ENCODE results near the gene CSF1R.

Gene CSF1R

DNA sequence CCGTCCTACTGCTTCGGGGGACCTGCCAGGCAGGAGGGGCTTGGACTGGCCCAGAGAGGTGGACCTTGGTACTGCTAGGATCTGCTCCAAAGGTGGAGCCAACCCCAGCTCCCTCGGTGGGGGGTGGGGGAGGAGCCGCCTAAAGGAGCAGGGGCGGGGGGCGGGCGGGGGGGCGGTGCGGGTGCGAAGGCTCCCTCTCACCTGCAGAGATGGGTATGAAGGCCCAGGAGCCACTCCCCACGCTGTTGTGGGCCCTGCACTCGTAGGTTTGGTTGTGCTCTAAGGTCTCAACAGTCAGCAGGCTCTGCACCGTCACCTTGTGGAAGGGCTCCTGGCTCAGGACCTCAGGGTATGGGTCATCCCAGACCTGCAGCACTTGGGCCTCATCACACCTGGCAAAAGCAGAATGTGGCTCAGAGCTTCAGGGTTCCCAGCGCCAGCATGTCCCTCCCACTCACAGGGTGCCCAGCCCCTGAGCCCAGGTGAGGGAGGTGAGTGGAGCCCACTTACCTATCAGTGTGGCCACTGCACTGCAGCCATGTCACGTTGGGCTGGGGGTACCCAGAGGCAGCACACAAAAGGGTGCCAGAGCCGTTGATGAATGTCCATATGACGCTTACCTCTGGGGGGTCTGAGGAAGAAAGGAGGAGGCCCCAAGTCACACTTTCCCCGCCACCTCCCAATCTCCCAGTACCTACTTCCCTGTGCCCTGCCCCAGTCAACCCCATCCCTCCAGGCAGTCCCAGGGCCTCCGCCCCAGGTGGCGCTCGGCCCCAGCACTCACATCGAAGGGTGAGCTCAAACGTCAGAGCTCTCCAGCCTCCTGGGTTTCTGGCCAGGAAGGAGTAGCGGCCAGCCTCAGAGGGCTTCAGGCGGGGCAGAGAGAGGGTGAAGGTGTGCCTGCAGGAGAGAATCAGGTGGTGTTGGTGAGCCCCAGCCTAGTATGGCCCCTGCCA lies 16.4 kb downstream of the CSF1R start:
- DNase-seq (ENCODE audit: low read depth) = no peak

DNA sequence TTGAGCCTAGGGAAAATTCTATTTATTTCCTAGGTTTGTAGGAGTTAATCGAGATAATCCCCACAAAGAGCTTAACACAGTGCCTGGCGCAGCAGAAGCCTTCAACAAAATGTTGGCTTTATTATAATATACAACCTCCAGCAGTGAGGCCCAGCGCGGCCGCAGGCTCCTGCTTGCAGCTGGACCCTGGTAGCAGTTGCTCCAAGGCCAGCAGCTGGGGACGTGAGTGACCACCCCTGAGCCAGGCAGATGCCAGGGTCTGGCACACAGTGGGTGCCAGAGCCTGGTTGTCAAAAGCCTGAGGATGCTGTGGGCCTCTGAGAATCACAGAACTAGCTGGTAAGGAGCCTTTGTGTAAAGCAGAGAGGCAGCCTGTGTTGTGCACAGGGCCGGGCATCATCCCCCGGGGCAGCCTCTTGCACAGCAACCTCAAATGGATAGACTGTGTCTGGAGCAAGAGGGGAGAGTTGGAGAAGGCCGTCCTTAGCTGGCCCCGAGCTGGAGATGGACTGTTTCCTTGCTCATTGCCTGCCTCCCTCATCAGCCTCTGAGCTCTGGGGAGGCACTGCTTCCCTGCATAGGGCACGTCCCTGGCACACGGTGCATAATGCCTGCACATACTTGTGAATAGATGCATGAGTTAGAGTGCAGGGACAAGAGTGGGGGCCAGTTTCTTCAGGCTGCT lies 17.3 kb downstream of the CSF1R start:
- no peak for DNase-seq (ENCODE audit: low read depth)

DNA sequence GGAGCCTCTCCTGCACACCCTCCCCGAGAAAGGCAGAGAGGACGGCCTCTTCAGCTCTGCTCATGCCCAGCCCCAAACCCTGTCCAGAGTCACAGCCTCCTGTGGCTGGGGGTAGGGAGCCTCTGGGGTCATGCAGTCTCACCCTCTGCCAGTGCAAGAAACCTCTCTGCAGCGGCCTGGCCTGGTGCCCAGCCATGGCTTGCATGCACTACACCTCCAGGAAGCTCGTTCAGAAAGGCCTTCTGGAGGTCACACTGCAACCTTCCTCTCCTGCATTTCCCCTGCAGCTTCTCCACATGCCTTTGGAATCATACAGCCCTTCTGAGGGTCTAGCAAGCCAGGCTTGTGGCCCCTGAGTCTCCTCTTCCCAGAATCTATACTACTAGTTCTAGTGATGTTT lies 17.9 kb downstream of the CSF1R start:
- no peak for DNase-seq (ENCODE audit: low read depth)

DNA sequence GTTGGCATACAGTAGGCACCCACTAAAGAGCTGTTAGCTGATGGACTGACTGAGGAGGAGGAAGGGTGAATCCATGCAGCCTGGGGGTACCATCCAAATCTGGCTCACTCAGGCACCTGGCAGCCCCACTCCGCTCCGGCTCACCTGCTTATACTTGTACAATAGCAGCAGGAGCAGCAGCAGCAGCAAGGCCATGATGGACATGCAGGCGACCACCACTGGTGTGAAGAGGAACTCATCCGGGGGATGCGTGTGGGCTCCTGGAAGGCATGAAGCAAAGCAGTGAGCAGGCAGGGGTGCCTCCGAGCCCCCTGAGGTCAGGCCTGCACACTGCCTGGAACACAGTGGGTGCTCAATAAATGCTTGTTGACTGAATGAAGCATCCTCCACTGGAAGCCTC lies 18.3 kb downstream of the CSF1R start:
- no peak for DNase-seq (ENCODE audit: low read depth)

DNA sequence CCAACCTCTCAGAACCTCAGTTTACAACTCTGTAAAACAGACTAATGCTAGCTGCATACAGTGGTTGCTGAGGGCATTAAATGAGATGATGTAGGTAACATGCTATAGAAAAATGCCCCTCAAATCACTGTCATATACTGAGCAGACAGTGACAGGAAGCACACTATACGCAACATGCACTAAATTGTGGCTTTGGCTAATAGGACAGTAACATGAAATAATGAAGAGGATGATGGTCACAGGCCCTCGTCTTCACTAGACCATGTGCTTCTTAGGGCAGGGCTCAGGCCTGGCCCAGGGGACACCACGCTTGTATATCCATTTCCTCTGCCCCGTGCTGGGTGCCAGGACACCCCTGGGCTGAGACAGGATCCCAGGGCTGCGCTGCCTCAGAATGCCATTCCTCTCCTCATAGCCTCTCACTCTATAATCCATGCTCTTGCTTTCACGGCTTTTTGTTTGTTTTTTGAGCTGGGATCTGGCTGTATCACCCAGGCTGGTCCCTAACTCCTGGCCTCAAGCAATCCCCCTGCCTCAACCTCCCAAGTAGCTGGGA lies 18.9 kb downstream of the CSF1R start:
- DNase-seq (ENCODE audit: low read depth) = no peak

DNA sequence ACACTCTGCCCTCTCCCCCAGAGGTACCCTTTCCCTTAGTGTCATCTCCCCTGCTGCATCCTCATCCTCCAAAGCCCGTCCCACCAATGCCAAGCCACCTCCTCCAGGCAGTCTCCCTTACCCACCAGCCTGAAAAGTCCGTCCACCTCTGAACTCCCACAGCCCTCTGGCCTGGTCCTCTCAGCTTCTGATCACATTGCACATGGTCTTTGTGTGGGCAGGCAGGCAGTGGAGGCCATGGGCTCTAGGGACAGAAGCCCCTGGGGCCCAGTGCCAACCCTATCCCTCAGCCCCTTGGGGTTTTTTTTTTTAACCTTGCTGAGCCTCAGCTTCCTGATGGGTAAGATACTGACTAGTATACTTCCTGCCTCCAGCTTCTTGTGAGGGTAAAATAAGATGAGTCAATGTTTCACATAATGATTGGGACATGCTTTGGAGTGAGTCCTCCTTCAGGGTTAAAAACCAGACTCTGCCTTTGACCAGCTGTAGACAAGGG lies 19.4 kb downstream of the CSF1R start:
- no peak for DNase-seq (ENCODE audit: low read depth)

DNA sequence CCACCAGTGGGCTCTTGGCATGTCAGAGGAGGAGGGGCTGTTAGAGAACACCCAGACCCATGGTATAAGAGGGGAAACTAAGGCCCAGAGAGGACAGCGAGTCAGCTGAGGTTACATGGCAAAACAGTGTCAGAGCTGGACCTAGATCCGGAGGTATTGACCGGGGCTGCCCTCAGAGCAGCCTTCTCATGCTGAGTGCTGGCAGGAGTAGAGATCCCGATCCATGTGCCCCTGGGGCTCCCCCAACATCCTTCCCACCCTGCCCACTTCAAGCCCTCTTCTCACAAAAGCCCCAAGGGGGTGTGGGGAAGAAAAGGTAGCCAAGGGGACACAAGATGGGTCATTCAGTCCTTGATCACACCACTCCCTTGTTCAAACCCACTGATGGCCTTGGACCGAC lies 19.9 kb downstream of the CSF1R start:
- DNase-seq (ENCODE audit: low read depth) = no peak

DNA sequence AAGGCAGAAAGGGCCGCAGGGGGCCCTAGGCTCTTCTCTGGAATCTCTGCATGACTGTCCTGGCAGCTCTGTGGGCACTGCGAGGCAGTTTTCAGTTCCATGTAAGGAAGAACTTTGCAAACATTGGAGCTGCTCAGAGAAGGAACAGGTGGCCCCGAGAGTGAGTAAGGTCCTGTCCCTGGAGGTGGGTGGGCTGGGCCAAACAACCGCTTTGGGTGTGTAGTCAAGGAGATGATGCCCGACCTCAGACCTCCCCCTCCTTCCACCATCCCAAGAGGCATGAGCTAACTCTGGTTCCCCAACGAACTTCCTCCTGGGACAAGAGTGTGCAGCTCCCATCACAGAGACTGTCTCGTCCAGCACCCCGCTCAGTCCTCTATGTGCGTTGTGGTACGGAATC lies 20.5 kb downstream of the CSF1R start:
- no peak for DNase-seq (ENCODE audit: low read depth)

DNA sequence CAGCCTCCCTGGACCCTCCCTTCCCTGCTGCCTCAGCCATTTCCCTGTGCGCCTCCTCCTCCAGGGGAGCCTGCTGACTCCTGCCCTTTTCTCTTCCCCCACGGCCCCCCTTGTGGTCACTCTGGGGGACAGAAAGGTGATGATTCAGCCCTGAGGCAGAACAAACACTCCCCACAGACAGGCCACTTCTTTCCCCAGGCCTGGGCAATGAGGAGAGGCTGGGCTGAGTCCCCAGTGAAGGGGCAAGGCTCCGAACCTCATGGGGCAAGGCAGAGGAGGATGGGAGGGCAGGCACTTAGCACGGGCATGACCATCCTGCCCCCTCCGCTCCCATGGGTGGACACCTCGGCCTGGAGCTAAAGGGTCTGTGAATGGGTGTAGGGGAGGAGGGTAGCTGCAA lies 21.0 kb downstream of the CSF1R start:
- DNase-seq (ENCODE audit: low read depth) = no peak

DNA sequence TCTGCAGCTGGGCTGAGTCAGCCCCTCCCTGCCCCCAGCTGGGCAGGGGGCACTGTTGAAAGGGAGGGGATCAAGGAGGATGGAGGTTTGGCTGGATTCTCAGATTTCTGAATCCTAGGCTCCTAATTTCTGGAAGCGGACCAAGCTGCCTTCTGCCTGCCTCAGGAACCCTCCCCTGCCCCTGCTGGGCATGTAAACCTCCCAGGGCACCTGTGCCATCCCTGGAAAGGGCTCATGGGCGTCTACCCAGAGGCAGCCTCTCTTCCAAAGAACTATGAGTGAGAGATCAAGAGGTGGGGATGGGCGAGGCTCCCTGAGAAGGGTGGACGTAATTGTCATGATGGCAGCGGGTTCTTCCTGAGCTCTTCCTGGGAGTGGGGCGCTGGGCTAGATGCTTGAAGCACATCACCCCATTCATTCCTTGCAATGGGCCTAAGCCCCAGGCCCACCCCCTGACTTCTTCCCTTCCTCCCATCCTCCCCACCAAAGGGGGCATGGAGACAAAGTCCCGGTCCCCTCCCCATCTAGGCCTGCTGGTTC lies 21.6 kb downstream of the CSF1R start:
- DNase-seq (ENCODE audit: low read depth) = no peak

DNA sequence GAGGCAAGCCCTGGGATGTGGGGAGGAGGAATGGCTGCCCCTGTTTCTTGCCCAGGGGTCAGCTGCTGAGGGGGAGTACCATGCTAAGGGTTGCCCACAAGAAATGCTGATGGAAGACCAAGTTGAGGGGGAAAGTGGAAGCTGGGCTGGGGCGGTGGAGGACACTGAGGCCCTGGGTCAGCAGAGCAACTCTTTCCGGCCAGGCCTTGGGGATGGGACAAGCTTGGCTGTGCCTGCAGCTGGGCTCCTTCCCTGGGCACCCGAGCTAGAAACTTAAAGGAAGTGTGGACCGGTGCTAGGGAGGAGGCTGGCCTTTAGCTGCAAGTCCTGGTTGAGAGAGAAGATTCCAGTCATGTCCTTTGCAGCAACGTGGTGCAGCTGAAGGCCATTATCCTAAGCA lies 22.7 kb downstream of the CSF1R start:
- no peak for DNase-seq (ENCODE audit: low read depth)

DNA sequence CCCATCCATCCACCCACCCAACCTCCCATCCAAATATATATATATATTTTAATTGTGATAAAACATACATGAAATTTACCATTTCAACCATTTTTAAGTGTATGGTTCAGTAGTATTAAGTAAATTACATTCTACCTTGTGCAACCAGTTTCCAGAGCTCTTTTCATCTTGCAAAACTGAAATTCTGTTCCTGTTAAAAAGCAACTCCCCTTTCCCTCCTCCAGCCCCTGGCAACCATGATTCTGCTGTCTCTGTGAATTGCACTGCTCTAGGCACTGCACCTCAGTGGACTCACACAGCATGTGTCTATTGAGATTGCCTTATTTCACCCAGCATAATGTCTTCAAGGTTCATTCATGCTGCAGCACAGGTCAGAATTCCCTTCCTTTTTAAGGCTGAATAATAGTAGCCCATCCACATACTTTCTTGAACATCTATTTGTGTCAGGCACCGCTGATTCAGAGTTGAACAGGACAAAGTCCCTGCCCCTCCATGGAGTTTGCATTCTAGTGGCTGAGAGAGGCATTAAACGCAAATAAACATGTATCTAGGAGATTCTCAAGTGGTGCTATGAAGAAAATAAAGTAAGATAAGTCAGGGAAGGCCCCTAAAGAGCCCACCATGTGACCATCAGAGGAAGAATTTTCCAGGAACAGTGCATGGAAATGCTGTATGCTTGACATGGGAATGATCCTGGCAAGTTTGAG lies 24.0 kb downstream of the CSF1R start:
- no peak for DNase-seq (ENCODE audit: low read depth)

DNA sequence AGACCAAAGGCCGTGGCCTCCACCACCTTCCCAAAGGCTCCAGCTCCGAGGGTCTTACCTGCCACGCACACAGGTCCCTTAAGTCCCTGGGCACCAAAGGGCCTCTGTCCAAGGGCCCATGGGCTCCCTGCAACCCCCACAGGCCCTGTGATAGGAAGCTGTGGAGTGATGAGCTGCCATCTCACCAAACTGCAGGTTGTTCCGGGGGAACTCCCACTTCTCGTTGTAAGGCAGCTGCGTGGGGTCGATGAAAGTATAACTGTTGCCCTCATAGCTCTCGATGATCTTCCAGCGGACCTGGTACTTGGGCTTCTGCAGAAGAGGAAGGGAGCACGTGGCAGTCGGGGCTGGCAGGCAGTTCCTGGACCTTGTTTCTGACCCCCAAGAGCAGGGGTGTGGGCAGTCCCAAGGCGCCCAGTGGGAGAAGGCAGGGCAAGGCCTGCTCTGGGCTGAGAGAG lies 24.8 kb downstream of the CSF1R start:
- no peak for DNase-seq (ENCODE audit: low read depth)

DNA sequence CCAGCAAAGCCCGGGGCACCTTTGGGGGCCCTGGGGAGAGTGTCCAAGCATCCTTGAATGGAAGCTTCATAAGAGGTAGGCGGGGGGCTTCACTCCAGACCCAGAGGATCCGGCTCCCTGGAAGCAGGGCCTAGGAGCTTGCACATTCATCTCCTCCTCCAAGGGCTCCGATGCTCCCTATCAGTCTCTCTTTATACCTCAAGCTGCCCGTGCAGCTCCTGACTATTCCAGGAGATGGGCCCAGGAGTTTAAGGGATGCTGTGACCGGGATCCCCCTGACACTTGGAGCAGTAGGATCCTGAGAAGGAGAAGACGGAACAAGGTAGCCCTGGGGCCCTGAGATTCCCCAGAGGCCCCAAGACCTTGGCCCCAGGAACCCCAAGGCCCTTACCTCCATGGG lies 25.9 kb downstream of the CSF1R start:
- no peak for DNase-seq (ENCODE audit: low read depth)

DNA sequence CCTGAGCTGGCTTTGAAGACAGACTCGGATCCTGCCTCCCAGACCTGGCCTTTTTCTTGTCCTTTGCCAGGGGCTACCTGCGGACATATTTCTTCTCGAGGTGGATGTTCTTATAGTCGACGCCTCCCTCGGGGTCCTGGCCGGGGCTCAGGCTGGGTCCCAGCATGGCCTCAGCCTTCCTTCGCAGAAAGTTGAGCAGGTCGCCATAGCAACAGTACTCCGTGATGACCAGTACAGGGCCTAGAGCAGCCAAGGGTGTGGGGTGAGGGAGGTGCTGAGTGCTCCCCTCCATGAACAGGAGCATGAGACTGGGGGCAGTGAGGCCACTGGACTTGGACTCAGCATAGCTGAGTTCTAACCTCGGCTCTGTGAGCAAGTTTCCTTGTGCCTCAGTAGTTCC lies 26.7 kb downstream of the CSF1R start:
- no peak for DNase-seq (ENCODE audit: low read depth)

DNA sequence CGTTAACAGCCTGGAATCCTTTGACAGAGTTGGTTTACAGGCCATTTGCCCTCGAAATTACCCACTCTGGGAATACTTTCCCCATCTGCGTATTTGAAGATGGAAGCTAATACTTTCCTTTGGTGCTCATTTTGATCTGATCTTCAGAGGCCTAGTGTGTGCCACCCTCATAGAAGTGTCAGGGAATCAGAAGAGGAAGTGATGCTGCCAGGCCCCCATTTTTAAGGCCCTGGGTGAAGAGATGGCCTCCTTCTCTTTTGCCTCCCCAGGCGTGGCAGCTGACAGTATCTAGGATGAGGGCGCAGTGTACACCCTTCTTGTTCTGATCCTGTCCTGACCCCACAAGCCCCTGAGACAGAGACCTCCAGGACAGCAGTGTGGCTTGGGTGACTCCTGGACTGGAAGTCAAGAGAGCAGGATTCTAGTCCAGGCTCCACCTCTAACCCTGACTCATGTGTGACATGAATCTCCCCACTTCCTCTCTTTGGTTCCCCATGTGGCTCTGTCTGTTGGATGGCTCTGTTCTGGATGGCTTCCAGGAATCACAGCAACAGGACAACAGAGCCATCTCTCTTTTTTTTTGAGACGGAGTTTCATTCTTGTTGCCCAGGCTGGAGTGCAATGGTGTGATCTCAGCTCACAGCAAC lies 27.8 kb downstream of the CSF1R start:
- no peak for DNase-seq (ENCODE audit: low read depth)

DNA sequence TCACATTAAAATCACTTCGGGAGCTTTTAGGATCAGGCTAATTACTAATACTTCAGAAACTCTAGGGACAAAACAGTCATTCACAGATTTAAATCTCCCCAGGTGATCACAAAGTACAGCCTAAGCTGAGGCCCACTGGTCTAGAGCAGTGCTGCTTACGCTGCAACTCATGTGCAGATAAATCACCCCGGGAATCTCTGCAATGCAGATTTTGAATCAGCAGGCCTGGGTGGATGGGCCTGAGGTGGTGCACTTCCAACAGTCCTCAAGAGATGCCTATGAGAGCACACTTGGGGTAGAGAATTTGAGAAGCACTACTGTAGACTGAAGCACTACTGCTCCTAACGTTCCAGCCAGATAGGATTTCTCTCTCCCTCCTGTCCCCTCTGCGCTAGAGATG lies 28.4 kb downstream of the CSF1R start:
- no peak for DNase-seq (ENCODE audit: low read depth)

DNA sequence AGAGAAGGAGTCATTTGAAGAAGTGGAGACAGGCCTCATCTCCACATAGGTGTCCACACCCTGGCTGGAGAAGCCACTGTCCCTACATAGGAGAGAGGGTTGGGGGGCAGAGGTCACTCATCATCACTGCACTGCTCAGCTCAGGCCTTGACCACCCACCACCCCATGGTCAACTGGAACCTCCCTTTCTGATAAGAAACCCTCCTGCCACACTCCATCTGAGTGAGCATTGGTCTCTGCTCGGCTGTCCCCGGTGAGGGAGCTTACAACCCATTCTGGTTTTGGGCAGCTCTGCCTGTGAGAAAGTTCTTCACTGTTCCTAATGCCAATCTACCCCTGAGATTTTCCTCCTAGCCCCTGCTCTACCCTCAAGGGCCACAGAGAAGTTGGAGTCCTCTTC lies 28.8 kb downstream of the CSF1R start:
- no peak for DNase-seq (ENCODE audit: low read depth)

DNA sequence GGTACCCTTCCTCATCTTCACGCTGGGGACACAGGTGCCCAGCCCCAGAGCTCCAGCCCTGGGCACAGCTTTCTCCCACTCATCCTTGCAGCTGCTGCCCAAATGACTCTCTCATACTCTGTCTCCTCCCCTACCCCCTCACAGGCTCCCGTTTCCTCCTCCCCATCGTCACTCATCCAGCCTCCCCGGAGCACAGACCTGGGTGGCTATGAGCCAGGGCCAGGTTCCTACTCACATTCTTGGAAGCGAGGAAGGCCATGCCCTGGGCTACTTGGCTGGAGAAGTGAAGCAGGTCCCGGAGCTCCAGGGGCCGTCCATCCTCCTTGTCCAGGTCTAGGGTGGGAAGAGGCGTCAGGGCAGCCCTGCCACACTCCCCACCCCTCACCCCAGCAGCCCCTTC lies 29.3 kb downstream of the CSF1R start:
- no peak for DNase-seq (ENCODE audit: low read depth)

DNA sequence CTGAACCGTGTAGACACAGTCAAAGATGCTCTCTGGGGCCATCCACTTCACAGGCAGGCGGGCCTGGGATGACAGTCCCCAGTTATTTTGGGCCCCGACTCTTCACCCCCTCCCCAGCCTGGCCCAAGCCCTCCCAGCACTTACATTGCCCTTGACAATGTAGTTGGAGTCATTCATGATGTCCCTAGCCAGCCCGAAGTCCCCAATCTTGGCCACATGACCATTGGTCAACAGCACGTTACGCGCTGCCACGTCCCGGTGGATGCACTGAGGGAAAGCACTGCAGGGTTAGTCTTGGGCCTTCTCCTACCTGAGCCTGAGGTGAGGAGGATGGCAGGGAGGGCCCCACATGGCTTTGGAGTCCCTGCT lies 30.3 kb downstream of the CSF1R start:
- DNase-seq (ENCODE audit: low read depth) = no peak

DNA sequence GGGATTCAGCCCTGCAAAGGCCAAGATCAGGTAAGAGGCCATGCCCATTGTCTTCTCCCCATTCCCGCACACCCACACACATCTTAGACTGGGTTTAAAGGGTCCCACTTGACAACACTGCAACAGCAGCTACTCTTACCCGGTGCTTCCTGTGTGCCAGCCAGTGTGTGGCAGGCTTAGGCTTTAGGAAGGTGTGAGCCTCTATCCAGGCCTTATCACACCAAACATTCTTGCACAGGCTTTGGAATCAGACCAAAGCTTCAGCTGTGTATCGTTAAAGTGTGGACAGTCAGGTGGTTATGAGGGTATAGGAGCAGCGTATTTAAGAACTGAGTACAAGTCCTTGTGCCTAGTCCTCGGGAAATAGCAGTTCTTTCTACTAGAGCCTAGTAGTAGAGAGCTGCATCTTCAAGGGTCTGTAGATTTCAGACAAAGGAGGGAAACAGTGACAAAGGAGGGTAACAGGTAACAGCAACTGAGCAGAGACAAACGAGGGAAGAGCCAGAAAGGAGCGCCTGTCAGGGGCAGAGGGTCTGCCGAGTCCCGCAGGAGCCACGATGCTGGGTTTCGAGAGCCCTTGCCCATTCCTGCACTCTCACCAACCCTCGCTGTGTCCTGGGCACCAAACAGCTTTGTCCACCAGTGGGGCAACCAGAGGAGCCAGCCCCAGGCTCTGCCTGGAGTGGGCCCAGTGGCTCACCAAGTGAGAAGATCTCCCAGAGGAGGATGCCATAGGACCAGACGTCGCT lies 30.9 kb downstream of the CSF1R start:
- DNase-seq (ENCODE audit: low read depth) = no peak

Data from T-helper 22 cell (primary cell).